Measurements from ENCODE around the gene VSIR.

Gene VSIR

DNA sequence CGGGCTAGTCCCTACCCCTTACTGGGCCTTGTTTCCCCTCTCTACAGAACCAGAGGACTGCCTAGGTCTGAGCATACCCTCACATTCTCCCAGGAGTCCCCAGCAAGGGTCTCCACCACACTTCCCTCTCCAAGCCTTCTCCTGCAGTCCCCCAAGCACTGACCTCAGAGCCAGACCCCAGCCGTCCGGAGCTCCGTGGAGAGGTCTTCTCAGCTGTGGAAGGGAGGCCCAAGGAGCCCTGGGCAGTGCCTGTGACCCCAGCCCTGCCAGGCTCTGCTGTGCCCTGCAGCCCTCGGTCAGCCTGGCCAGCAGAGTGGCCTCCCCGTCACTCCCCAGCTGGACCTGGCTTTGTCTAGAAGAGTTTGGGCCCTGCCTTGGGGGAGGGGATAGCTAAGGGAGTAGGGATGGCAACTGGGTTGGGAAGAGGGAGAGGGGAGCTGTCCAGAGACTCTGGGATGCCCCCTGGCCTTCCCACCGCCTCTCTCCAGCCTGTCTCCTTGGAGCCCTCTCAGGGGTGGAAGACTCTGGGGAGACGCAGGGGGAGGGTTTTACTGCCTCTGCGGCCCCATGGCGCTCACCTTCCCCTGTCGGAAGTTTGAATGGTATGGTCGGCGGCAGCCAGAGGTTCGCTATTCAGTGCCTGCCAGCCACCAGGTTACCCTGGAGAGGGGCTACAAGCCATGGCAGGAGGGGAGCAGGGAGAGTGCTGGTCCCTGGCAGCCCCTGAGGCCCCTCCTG lies 53.7 kb downstream of the VSIR start, which contains the start of gene C10orf105:
Gene C10orf105 (minus strand): TSS at position 315 of the 738 bp plus-strand sequence. CDS start 3,441 bp downstream, outside the sequence.
- DNase-seq (ENCODE audit: low read depth, low spot score), result no peak
- TF ChIP-seq, protein P1, sequence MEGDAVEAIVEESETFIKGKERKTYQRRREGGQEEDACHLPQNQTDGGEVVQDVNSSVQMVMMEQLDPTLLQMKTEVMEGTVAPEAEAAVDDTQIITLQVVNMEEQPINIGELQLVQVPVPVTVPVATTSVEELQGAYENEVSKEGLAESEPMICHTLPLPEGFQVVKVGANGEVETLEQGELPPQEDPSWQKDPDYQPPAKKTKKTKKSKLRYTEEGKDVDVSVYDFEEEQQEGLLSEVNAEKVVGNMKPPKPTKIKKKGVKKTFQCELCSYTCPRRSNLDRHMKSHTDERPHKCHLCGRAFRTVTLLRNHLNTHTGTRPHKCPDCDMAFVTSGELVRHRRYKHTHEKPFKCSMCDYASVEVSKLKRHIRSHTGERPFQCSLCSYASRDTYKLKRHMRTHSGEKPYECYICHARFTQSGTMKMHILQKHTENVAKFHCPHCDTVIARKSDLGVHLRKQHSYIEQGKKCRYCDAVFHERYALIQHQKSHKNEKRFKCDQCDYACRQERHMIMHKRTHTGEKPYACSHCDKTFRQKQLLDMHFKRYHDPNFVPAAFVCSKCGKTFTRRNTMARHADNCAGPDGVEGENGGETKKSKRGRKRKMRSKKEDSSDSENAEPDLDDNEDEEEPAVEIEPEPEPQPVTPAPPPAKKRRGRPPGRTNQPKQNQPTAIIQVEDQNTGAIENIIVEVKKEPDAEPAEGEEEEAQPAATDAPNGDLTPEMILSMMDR (IDR thresholded peaks at IDR 0.05; ENCODE audit: low read depth, low read length), result no peak
- no peak within 1 kb of the TSS for H3K4me3 ChIP-seq (ENCODE audit: low read depth, low read length)
- in situ Hi-C loops (cut with HindIII; ENCODE audit: low sequenced_read_pairs), result no loop called here

- H3K4me3 ChIP-seq (ENCODE audit: low read depth, low read length), result no peak overlapping the region
- DNase-seq (ENCODE audit: low read depth, low spot score), result no peak
- in situ Hi-C loops (cut with HindIII; ENCODE audit: low sequenced_read_pairs), result no loop called here
- TF ChIP-seq, protein P1 (IDR thresholded peaks at IDR 0.05; ENCODE audit: low read depth, low read length), result no peak
Measured at GRCh38 chr10:71719042-71719441, 54.3 kb downstream of the VSIR start.

DNA sequence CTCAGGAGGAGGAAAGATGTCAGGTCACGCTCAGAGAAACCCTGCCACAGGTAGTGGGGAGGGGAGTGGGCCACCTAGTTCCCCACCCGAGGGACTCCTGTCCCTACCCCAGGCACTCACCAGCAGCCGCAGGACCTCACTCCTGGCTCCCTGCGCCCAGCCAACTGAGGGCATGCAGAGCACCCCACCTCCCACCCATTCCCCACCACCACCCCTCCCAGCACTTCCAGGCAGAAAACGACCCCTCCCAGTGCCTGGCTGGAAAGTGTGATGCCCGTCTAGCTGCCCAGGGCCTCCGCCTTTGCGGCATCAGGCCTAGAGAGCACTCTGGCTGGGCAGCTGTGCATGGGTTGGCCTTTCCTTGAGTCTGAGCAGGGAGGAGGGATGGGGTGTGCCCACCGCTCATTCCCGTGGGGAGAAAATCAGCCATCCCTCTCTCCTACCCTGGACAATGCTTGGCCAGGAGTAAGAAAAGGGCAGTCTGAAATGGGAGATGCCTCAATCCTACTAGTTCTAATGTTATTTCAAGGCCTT lies 55.1 kb downstream of the VSIR start:
- in situ Hi-C loops (cut with HindIII; ENCODE audit: low sequenced_read_pairs), result no loop called here
- TF ChIP-seq, protein P1 (IDR thresholded peaks at IDR 0.05; ENCODE audit: low read depth, low read length), result no peak
- DNase-seq (ENCODE audit: low read depth, low spot score), result no peak
- H3K4me3 ChIP-seq (ENCODE audit: low read depth, low read length), result no peak overlapping the region

DNA sequence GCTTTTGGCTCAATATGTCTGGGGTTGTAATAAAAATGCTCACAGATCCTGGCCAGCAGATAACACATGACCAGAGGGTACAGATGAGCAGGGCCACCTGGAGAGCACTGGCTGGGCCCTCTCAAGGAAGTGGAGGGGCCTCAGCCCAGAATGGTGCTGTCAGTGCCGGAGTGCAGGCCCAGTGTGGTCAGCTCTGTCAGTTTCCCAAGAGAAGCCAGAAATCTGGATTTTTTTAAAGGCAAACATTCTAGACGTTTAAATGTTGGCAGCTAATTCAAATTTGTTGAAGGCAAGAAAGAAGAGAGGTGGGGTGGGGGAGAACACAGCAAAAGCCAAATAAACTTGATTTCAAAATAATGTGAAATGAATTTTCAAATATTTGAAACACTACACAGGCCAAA lies 55.8 kb downstream of the VSIR start:
- in situ Hi-C loops (cut with HindIII; ENCODE audit: low sequenced_read_pairs), result no loop called here
- DNase-seq (ENCODE audit: low read depth, low spot score), result no peak
- TF ChIP-seq, protein P1 (IDR thresholded peaks at IDR 0.05; ENCODE audit: low read depth, low read length), result no peak
- H3K4me3 ChIP-seq (ENCODE audit: low read depth, low read length), result no peak overlapping the region

- no peak for DNase-seq (ENCODE audit: low read depth, low spot score)
- no peak overlapping the region for H3K4me3 ChIP-seq (ENCODE audit: low read depth, low read length)
- in situ Hi-C loops (cut with HindIII; ENCODE audit: low sequenced_read_pairs), result no loop called here
- TF ChIP-seq, protein P1 (IDR thresholded peaks at IDR 0.05; ENCODE audit: low read depth, low read length), result no peak
Measured at GRCh38 chr10:71717056-71717455, 56.3 kb downstream of the VSIR start.

DNA sequence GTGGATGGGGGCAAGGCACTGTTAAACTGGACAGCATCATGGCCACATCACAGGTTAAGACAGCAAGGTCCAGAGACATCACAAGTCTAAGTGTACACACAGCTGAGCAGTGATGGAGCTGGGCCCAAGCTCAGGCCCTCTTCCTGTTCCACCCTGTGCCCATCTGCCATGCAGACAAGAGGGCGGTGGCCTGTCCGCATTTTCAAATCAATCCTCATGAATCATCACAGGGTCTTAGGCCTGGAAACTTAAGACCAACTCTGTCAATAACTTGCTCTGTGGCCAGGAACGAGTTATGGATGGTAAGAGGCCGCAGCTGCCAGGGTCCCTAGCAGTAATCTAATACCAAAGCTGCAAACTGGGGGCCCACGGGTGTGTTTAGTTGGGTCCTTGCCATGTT lies 56.9 kb downstream of the VSIR start:
- TF ChIP-seq, protein P1 (IDR thresholded peaks at IDR 0.05; ENCODE audit: low read depth, low read length), result no peak
- no peak for DNase-seq (ENCODE audit: low read depth, low spot score)
- in situ Hi-C loops (cut with HindIII; ENCODE audit: low sequenced_read_pairs), result no loop called here
- no peak overlapping the region for H3K4me3 ChIP-seq (ENCODE audit: low read depth, low read length)

Data from astrocyte of the spinal cord (primary cell).